ENCODE results near the gene HK1.
A peak's percentile ranks its signal among the peaks of the same experiment; 100 is the strongest.

HK1 gene

DNA sequence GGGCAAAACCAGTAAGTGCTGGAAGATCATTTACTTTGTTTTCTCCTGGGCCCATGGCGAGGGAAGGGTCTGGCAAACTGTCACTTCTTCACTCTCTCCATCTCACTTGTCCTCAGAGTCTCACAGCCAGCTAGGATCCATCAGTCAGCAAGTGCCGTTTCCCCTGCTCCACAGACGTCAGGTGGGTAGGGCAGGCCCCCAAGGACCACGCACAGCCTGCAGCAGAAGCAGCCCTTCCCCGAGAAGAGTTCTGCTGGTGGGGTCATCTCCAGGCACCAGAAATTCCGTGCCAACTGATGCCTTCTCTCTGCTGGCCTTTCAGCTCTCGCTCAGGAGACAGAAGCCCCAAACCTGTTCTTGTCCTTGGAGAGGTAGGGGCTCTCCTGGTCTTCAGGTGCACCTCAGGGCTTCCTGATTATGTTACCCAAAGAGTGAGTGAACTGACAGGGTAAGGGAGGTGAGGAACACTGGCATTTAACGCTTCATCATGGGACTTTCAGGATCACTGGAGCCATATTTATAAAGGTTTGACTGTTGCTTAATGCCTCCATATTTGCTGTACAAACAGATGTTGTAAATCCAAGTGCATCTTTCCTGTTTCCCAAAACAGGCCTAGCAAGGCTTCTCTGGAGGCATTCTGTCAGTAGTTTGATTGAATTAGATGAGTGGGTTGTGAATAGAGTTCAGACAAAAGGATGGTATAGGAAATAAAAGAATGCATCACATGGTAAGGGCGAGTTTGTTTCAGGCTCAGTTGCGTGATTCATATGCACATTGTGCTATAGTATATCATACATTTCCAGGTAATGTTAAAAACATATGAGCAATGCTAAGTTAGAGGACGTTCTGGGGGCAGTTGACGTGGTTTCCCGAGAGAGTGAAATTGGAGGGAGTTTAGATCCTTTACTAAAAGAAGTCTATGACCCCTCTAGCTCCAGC is 159.3 kb downstream of the HK1 start:
- no peaks in the 10 kb centered on the region for H3K27me3 ChIP-seq (ENCODE audit: control insufficient read depth, insufficient read depth, low read length)
- H3K4me3 ChIP-seq (ENCODE audit: low read depth, low read length), result no peak overlapping the region
- no peak overlapping the region for H3K9ac ChIP-seq
- H3K27ac ChIP-seq, result no peak overlapping the region
- no peaks in the 10 kb centered on the region for H3K9me3 ChIP-seq (ENCODE audit: control insufficient read depth, low read length)
- no peak overlapping the region for H2AFZ ChIP-seq
- no peaks in the 10 kb centered on the region for H3K79me2 ChIP-seq
- peaks cover 8% of the 10 kb centered on the region for H3K4me1 ChIP-seq
- H3K36me3 ChIP-seq (ENCODE audit: control insufficient read depth, insufficient read depth, low read length), result no peaks in the 10 kb centered on the region
- TF ChIP-seq, protein P1, sequence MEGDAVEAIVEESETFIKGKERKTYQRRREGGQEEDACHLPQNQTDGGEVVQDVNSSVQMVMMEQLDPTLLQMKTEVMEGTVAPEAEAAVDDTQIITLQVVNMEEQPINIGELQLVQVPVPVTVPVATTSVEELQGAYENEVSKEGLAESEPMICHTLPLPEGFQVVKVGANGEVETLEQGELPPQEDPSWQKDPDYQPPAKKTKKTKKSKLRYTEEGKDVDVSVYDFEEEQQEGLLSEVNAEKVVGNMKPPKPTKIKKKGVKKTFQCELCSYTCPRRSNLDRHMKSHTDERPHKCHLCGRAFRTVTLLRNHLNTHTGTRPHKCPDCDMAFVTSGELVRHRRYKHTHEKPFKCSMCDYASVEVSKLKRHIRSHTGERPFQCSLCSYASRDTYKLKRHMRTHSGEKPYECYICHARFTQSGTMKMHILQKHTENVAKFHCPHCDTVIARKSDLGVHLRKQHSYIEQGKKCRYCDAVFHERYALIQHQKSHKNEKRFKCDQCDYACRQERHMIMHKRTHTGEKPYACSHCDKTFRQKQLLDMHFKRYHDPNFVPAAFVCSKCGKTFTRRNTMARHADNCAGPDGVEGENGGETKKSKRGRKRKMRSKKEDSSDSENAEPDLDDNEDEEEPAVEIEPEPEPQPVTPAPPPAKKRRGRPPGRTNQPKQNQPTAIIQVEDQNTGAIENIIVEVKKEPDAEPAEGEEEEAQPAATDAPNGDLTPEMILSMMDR (IDR thresholded peaks at IDR 0.05), result no peak
- H3K4me2 ChIP-seq (ENCODE audit: low read length), result no peak overlapping the region

DNA sequence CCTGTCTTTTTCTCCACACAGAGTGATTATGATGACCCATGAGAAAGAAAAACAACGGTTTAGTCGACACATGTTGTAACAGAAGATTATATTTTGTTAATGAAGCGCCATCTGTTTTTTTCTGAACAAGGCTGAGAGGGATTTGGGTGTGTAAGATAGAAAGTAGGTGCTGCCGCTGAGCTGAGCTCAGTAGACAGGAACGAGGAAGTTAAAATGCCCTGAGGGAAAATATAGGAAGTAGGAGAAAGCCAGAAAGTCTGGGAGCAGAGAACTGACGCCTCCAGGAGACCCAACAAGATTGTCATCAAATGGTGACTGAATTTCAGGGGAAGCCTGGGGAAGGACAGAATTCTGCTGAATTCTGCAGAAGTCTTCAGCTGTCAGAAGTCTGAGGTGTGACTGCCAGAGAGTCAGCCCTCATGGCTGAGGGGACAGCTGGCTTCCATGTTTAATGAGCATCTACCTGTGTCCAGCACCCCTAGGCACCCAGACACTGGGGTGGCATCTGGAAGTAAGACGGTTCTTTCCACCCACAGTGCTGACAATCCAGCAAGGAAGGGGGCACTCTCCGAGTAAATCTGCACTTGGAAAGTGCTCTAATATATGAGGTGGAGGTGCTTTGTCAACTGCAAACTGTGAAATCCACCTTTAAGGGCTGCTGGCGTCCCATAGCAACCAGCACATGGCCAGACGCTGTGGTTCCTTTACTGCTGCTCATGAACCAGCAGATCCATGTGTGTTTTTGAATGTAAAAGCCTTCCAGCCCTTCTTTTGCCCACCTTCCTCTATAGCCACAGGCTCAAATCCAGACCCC is 160.4 kb downstream of the HK1 start:
- Histone ChIP-seq H2AFZ (peak overlapping the region; percentile 76), H3K27ac (no peak overlapping the region), H3K4me3 (ENCODE audit: low read depth, low read length) (no peak overlapping the region), H3K27me3 (ENCODE audit: control insufficient read depth, insufficient read depth, low read length) (no peaks in the 10 kb centered on the region), H3K36me3 (ENCODE audit: control insufficient read depth, insufficient read depth, low read length) (no peaks in the 10 kb centered on the region), H3K9ac (no peak overlapping the region), H3K4me2 (ENCODE audit: low read length) (peak overlapping the region; percentile 1), H3K79me2 (no peaks in the 10 kb centered on the region), H3K4me1 (peaks cover 8% of the 10 kb centered on the region), H3K9me3 (ENCODE audit: control insufficient read depth, low read length) (no peaks in the 10 kb centered on the region)
- TF ChIP-seq, protein P1 (IDR thresholded peaks at IDR 0.05), result no peak

DNA sequence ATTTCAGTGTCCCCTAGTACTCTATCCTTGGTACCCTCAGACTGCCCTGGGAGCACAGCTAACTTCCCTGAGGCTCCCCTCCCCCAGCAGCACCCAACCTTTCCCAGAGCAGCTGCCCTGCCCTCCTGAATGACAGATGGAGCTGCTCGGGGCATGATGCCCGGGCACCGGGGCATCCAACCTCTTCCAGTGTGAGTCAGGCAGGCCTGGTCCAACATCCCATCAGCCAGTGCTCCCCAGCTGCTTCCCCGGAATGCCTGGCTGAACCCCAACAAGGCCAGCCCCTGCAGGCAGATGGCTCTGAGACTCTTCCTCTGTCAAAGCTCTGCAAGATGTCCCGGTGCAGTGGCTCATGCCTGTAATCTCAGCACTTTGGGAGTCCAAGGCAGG is 161.0 kb downstream of the HK1 start:
- H3K9ac ChIP-seq, result no peak overlapping the region
- no peaks in the 10 kb centered on the region for H3K9me3 ChIP-seq (ENCODE audit: control insufficient read depth, low read length)
- H3K27ac ChIP-seq, result no peak overlapping the region
- H3K79me2 ChIP-seq, result no peaks in the 10 kb centered on the region
- H3K4me3 ChIP-seq (ENCODE audit: low read depth, low read length), result no peak overlapping the region
- no peaks in the 10 kb centered on the region for H3K36me3 ChIP-seq (ENCODE audit: control insufficient read depth, insufficient read depth, low read length)
- H3K4me2 ChIP-seq (ENCODE audit: low read length), result no peak overlapping the region
- no peaks in the 10 kb centered on the region for H3K27me3 ChIP-seq (ENCODE audit: control insufficient read depth, insufficient read depth, low read length)
- TF ChIP-seq, protein P1 (IDR thresholded peaks at IDR 0.05), result no peak
- H2AFZ ChIP-seq, result peak overlapping the region; percentile 76
- peaks cover 8% of the 10 kb centered on the region for H3K4me1 ChIP-seq

DNA sequence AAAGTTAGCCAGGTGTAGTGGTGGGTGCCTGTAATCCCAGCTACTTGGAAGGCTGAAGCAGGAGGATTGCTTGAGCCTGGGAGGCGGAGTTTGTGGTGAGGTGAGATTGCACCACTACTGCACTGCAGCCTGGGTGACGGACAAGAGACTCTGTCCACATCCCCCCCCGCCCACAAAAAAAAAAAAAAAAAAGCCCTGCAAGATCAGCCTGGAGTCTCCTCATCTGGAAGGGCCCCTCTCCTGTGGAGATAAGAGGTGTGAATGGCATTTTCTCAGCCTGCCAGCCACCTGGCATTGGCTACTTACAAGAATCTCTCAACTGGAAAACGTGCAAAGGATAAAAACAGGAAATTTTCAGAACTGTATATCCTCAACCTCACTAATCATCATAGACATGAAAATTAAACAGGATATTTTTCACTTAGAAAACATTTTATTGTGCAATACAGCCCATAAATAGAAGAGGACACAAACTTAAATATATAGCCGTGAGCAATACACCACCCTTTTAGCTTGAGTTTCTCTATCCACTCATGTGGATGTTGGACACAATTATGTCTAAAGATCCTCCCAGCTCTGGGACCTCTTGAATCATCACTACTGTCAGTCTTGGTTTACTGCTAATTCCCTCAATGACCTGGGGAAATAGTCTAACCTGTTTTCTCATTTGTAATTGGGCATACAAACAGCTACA is 161.7 kb downstream of the HK1 start:
- no peak overlapping the region for H3K4me3 ChIP-seq (ENCODE audit: low read depth, low read length)
- no peaks in the 10 kb centered on the region for H3K27me3 ChIP-seq (ENCODE audit: control insufficient read depth, insufficient read depth, low read length)
- H3K4me1 ChIP-seq, result peaks cover 8% of the 10 kb centered on the region
- no peaks in the 10 kb centered on the region for H3K9me3 ChIP-seq (ENCODE audit: control insufficient read depth, low read length)
- TF ChIP-seq, protein P1 (IDR thresholded peaks at IDR 0.05), result no peak
- H3K9ac ChIP-seq, result no peak overlapping the region
- H3K79me2 ChIP-seq, result no peaks in the 10 kb centered on the region
- peak overlapping the region; percentile 76 for H2AFZ ChIP-seq
- no peak overlapping the region for H3K27ac ChIP-seq
- H3K36me3 ChIP-seq (ENCODE audit: control insufficient read depth, insufficient read depth, low read length), result no peaks in the 10 kb centered on the region
- no peak overlapping the region for H3K4me2 ChIP-seq (ENCODE audit: low read length)

All from parathyroid adenoma (tissue), 2 donors.